ENCODE data around the gene MKX. TPM values are rescaled to one million over a fixed set of nuclear protein-coding genes. Genes with fewer than 3 reads are reported as not detected.

Gene MKX
- total and polyA plus RNA-seq, 2 donors from 2014 or later: 1.3 TPM; not detected in 1

GRCh38 chr10:27741173-27742091, 4.2 kb downstream of the MKX start:
- H3K9me3 ChIP-seq (ENCODE audit: control insufficient read depth in 2 of 3, insufficient read depth in 1 of 3, low read length in 3 of 3): no peaks in the 10 kb centered on the region
- intact Hi-C loops (cut with DNase I): no loop called here
- H3K4me1 ChIP-seq (ENCODE audit: control insufficient read depth in 2 of 3, insufficient read depth in 2 of 3, low read depth in 1 of 3, low read length in 3 of 3): peaks cover 0 to 20% (median 0%) of the 10 kb centered on the region in 3 donors
- H3K4me3 ChIP-seq (ENCODE audit: low read length in 3 of 3): peak overlapping the region in 1 of 3 donors; percentile 64
- peaks cover 36% of the 10 kb centered on the region for H3K27me3 ChIP-seq (ENCODE audit: control insufficient read depth, insufficient read depth, low read length)
- no peak overlapping the region for H3K9ac ChIP-seq (ENCODE audit: low read length in 3 of 3)
- H3K27ac ChIP-seq (ENCODE audit: low read depth in 2 of 2, low read length in 2 of 2): no peak overlapping the region
- no peaks in the 10 kb centered on the region for H3K36me3 ChIP-seq (ENCODE audit: control insufficient read depth in 2 of 3, insufficient read depth in 3 of 3, low read length in 3 of 3)
- DNase-seq (peak in 3 of 5 donors; percentile 9 to 62 (median 54)), FAIRE-seq (no peak)
- no peak for TF ChIP-seq CTCF (IDR thresholded peaks at IDR 0.05; ENCODE audit: borderline replicate concordance, extremely low read depth, insufficient read depth)

- Histone ChIP-seq H3K9me3 (ENCODE audit: control insufficient read depth in 2 of 3, insufficient read depth in 1 of 3, low read length in 3 of 3) (no peaks in the 10 kb centered on the region), H3K9ac (ENCODE audit: low read length in 3 of 3) (no peak overlapping the region), H3K4me3 (ENCODE audit: low read length in 3 of 3) (no peak overlapping the region), H3K27me3 (ENCODE audit: control insufficient read depth, insufficient read depth, low read length) (peaks cover 11% of the 10 kb centered on the region), H3K27ac (ENCODE audit: low read depth in 2 of 2, low read length in 2 of 2) (no peak overlapping the region), H3K36me3 (ENCODE audit: control insufficient read depth in 2 of 3, insufficient read depth in 3 of 3, low read length in 3 of 3) (no peaks in the 10 kb centered on the region), H3K4me1 (ENCODE audit: control insufficient read depth in 2 of 3, insufficient read depth in 2 of 3, low read depth in 1 of 3, low read length in 3 of 3) (peaks cover 0 to under 1% (median 0%) of the 10 kb centered on the region in 3 donors)
- no peak for TF ChIP-seq CTCF (IDR thresholded peaks at IDR 0.05; ENCODE audit: borderline replicate concordance, extremely low read depth, insufficient read depth)
- intact Hi-C loops (cut with DNase I): no loop called here
- FAIRE-seq: no peak
- no peak for DNase-seq
Measured at GRCh38 chr10:27736396-27736795, 9.2 kb downstream of the MKX start.

GRCh38 chr10:27730041-27730440, 15.6 kb downstream of the MKX start:
- Histone ChIP-seq H3K27me3 (ENCODE audit: control insufficient read depth, insufficient read depth, low read length) (no peaks in the 10 kb centered on the region), H3K9ac (ENCODE audit: low read length in 3 of 3) (no peak overlapping the region), H3K9me3 (ENCODE audit: control insufficient read depth in 2 of 3, insufficient read depth in 1 of 3, low read length in 3 of 3) (no peaks in the 10 kb centered on the region), H3K4me1 (ENCODE audit: control insufficient read depth in 2 of 3, insufficient read depth in 2 of 3, low read depth in 1 of 3, low read length in 3 of 3) (no peaks in the 10 kb centered on the region), H3K4me3 (ENCODE audit: low read length in 3 of 3) (no peak overlapping the region), H3K36me3 (ENCODE audit: control insufficient read depth in 2 of 3, insufficient read depth in 3 of 3, low read length in 3 of 3) (no peaks in the 10 kb centered on the region), H3K27ac (ENCODE audit: low read depth in 2 of 2, low read length in 2 of 2) (no peak overlapping the region)
- no peak for TF ChIP-seq CTCF (IDR thresholded peaks at IDR 0.05; ENCODE audit: borderline replicate concordance, extremely low read depth, insufficient read depth)
- FAIRE-seq (no peak), DNase-seq (no peak)
- intact Hi-C loops (cut with DNase I): no loop called here
